Kidney (tissue), 14 donors: ENCODE measurements around the gene DPP9. TPM values are rescaled to one million over a fixed set of nuclear protein-coding genes. Genes with fewer than 3 reads are reported as not detected.

Source experiments
- DNase-seq, 5 donors: peaks; one replicate each; pipeline ENCODE4 v3.0.0-alpha.2; 2013 to 2020
- FAIRE-seq: peaks from 2 replicates; lab custom pipeline; 2012; peaks lifted over from hg19 to GRCh38; lab: Jason Lieb, UNC
- H3K27ac ChIP-seq, 2 donors: one replicate each; pipeline ENCODE4 v1.7.0; 2013; ENCODE audit warnings: low read depth in 2 of 2, low read length in 2 of 2, inconsistent platforms in 1 of 2
- H3K27me3 ChIP-seq: one replicate; pipeline ENCODE4 v1.7.1; 2013; ENCODE audit warnings: low read length, inconsistent platforms; ENCODE audit not compliant: control insufficient read depth, insufficient read depth
- H3K36me3 ChIP-seq, 3 donors: one replicate each; pipeline versions ENCODE4 v1.7.0 to v1.7.1; 2013; ENCODE audit warnings: low read length in 3 of 3, control low read depth in 1 of 3, inconsistent platforms in 1 of 3; ENCODE audit not compliant: insufficient read depth in 3 of 3, control insufficient read depth in 2 of 3
- H3K4me1 ChIP-seq, 3 donors: one replicate each; pipeline versions ENCODE4 v1.7.0 to v1.7.1; 2013; ENCODE audit warnings: low read length in 3 of 3, inconsistent platforms in 1 of 3, low read depth in 1 of 3; ENCODE audit not compliant: control insufficient read depth in 2 of 3, insufficient read depth in 2 of 3
- H3K4me3 ChIP-seq, 3 donors: one replicate each; pipeline versions ENCODE4 v1.7.0 to v1.8.1; 2013; ENCODE audit warnings: low read length in 3 of 3, control low read depth in 1 of 3, inconsistent platforms in 1 of 3
- H3K9ac ChIP-seq, 3 donors: one replicate each; pipeline versions ENCODE4 v1.7.0 to v1.7.1; 2013; ENCODE audit warnings: low read length in 3 of 3, control low read depth in 1 of 3, inconsistent platforms in 1 of 3
- H3K9me3 ChIP-seq, 3 donors: one replicate each; pipeline versions ENCODE4 v1.7.0 to v1.7.1; 2013; ENCODE audit warnings: low read length in 3 of 3, control low read depth in 1 of 3, inconsistent platforms in 1 of 3; ENCODE audit not compliant: control insufficient read depth in 2 of 3, insufficient read depth in 1 of 3
- intact Hi-C: fragments of 100-400 bp; cut with DNase I; formaldehyde crosslinking; loops from one replicate; pipeline ENCODE4 v1.11.1; 2022
- polyA plus RNA-seq: library from polyadenylated mRNA; stranded (reverse); fragments of 350-450 nt; fragmentation: Illumina TruSeq; extraction: RNeasy Lipid Tissue Mini Kit (QIAGEN cat#74804); gene quantifications from one replicate; pipeline ENCODE4 v1.2.3, GENCODE V29; 2014; ENCODE audit warnings: low read depth, low replicate concordance; ENCODE audit not compliant: insufficient read depth
- total RNA-seq: library from RNA; stranded (reverse); fragmentation: NEBNext Ultra II Directional; extraction: Animal tissue kit (Norgen Biotek cat#: 25700); gene quantifications from one replicate; pipeline ENCODE4 v1.2.1, GENCODE V29; 2021
- TF ChIP-seq, protein P1 (sequence below): IDR thresholded peaks from 3 replicates; pipeline ENCODE4 v1.5.1; 2012; ENCODE audit warnings: mild to moderate bottlenecking, moderate library complexity, borderline replicate concordance; ENCODE audit not compliant: insufficient read depth; ENCODE audit errors: extremely low read depth
- donor health status: control.
- donor health status: control.
- donor health status: control.
- donor health status: control.
- donor health status: control.
- donor health status: DM: yes; HTN: yes; CAD: no.
- donor health status: Normal renal cell carcinoma (clear cell type).

The DPP9 gene
- total and polyA plus RNA-seq, 2 donors from 2014 or later: 14.0 to 61.9 TPM

DNA sequence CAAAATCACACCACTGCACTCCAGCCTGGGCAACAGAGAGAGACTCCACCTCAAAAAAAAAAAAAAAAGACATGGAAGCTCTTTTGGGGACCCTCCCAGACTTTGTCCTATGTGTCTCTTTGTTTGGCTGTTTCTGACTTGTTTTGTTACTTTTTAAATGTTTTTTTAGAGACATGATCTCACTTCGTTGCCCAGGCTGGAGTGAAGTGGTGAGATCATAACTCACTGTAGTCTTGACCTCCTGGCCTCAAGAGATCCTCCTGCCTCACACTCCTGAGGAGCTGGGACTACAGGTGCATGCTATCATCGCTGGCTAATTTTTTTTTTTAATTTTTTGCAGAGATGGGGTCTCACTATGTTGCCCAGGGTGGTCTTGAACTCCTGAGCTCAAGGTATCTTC lies 16.4 kb upstream of the DPP9 start:
- TF ChIP-seq, protein P1, sequence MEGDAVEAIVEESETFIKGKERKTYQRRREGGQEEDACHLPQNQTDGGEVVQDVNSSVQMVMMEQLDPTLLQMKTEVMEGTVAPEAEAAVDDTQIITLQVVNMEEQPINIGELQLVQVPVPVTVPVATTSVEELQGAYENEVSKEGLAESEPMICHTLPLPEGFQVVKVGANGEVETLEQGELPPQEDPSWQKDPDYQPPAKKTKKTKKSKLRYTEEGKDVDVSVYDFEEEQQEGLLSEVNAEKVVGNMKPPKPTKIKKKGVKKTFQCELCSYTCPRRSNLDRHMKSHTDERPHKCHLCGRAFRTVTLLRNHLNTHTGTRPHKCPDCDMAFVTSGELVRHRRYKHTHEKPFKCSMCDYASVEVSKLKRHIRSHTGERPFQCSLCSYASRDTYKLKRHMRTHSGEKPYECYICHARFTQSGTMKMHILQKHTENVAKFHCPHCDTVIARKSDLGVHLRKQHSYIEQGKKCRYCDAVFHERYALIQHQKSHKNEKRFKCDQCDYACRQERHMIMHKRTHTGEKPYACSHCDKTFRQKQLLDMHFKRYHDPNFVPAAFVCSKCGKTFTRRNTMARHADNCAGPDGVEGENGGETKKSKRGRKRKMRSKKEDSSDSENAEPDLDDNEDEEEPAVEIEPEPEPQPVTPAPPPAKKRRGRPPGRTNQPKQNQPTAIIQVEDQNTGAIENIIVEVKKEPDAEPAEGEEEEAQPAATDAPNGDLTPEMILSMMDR: no peak
- H3K4me1 ChIP-seq: no peaks in the 10 kb centered on the region
- H3K36me3 ChIP-seq: no peaks in the 10 kb centered on the region
- no peak overlapping the region for H3K9ac ChIP-seq
- intact Hi-C loops: no loop called here
- no peak for FAIRE-seq
- DNase-seq: no peak
- H3K27me3 ChIP-seq: peaks cover 2% of the 10 kb centered on the region
- no peak overlapping the region for H3K4me3 ChIP-seq
- H3K27ac ChIP-seq: no peak overlapping the region
- H3K9me3 ChIP-seq: no peaks in the 10 kb centered on the region

- no peak for FAIRE-seq
- TF ChIP-seq, protein P1: no peak
- DNase-seq: no peak
- Histone ChIP-seq H3K4me3 (no peak overlapping the region), H3K27ac (no peak overlapping the region), H3K27me3 (peaks cover 2% of the 10 kb centered on the region), H3K4me1 (no peaks in the 10 kb centered on the region), H3K9me3 (no peaks in the 10 kb centered on the region), H3K36me3 (no peaks in the 10 kb centered on the region), H3K9ac (no peak overlapping the region)
- intact Hi-C loops: loop anchor here (5.0 kb wide), 1 partner anchor 49 kb away; no protein-coding TSS in a partner anchor
Observed at GRCh38 chr19:4738734-4739133, 15.1 kb upstream of the DPP9 start.

DNA sequence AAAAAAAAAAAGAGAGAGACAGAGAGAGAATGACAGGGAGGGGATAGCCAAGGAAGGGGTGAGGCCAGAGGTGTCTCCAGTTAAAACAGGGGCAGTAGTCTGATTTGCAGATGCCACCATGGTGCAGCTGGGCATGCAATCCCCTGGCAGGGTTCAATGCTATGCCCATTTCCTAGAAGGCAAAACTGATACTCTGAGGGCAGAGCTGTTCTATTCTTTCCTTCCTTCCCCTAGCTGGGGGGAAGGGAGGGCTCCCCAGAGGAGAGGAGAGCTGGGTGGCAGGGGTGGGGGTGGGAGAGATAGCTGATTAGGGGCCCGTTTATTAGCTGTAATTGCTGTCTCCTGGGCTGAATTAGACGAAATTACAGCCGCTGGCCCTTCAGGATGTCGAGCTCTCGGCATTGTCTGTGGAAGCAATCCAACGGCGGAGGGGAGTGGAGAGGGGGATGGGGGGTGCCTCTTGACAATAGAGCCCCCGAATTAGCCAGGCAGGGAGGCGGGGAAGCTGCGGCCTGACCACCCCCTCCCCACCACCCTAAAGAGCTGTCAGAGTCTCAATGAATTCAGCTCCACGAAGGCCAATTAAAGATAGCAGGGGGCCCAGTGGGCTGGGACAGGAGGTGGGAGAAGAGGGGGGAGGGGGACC lies 14.4 kb upstream of the DPP9 start:
- intact Hi-C loops: loop anchor here (5.0 kb wide), 1 partner anchor 49 kb away; no protein-coding TSS in a partner anchor
- H3K9me3 ChIP-seq: no peaks in the 10 kb centered on the region
- no peak overlapping the region for H3K9ac ChIP-seq
- DNase-seq (no peak), FAIRE-seq (no peak)
- H3K4me1 ChIP-seq: no peaks in the 10 kb centered on the region
- H3K27ac ChIP-seq: no peak overlapping the region
- TF ChIP-seq, protein P1: no peak
- peaks cover 2% of the 10 kb centered on the region for H3K27me3 ChIP-seq
- H3K36me3 ChIP-seq: no peaks in the 10 kb centered on the region
- H3K4me3 ChIP-seq: no peak overlapping the region
